ENCODE results near the gene SHMT1.

GRCh38 chr17:18331879-18332278 lies 31.5 kb downstream of the SHMT1 start:
- TF ChIP-seq CTCF (tag by site-specific recombination; IDR thresholded peaks at IDR 0.05): no peak
- TF ChIP-seq ZNF10 (tag by site-specific recombination; IDR thresholded peaks at IDR 0.05): no peak
- no peak for TF ChIP-seq ELK4 (IDR thresholded peaks at IDR 0.05; ENCODE audit: borderline replicate concordance, low read depth, low read length)
- no peak for TF ChIP-seq KLF10 (tag by site-specific recombination; IDR thresholded peaks at IDR 0.05)
- TF ChIP-seq TCF7L2 (IDR thresholded peaks at IDR 0.05; ENCODE audit: borderline replicate concordance, low read depth, low read length): no peak
- no peak for TF ChIP-seq ZNF37A (tag by site-specific recombination; IDR thresholded peaks at IDR 0.05)

Data from HEK293 (cell line).